Stimulated activated CD8-positive, alpha-beta memory T cell treated with anti-CD3 and anti-CD28 coated beads, Interleukin-12 subunit alpha, Interleukin-12 subunit beta, amount 100 ng/mL, for 1 hour (primary cell): ENCODE measurements around the gene MTRFR.
"Not testable (repeated sequence)": the region's sequence is repeated elsewhere in the genome, so short reads cannot be mapped to it uniquely, and the experiment has no call there.

Experiments
- DNase-seq: peaks from one replicate; pipeline ENCODE4 v3.0.0-alpha.2; 2020; ENCODE audit warnings: low read depth

The MTRFR gene

GRCh38 chr12:123248996-123249741 lies 15.9 kb downstream of the MTRFR start:
- not testable (repeated sequence) for DNase-seq

- DNase-seq = no peak
Measured at GRCh38 chr12:123250471-123251383, 17.5 kb downstream of the MTRFR start.

- DNase-seq = no peak
Measured at GRCh38 chr12:123251403-123252076, 18.3 kb downstream of the MTRFR start.

GRCh38 chr12:123252365-123252764 lies 19.1 kb downstream of the MTRFR start:
- not testable (repeated sequence) for DNase-seq

GRCh38 chr12:123253641-123254459 lies 20.6 kb downstream of the MTRFR start:
- DNase-seq = no peak

- no peak for DNase-seq
Measured at GRCh38 chr12:123254853-123255446, 21.7 kb downstream of the MTRFR start.

GRCh38 chr12:123258593-123258992 lies 25.4 kb downstream of the MTRFR start:
- DNase-seq = no peak

GRCh38 chr12:123260081-123260480 lies 26.8 kb downstream of the MTRFR start:
- DNase-seq = no peak

- DNase-seq = no peak
Measured at GRCh38 chr12:123261196-123261595, 28.0 kb downstream of the MTRFR start.

GRCh38 chr12:123263196-123263817 lies 30.1 kb downstream of the MTRFR start:
- no peak for DNase-seq

- no peak for DNase-seq
Measured at GRCh38 chr12:123264642-123265041, 31.4 kb downstream of the MTRFR start.

- DNase-seq = no peak
Measured at GRCh38 chr12:123265851-123266678, 32.8 kb downstream of the MTRFR start.

GRCh38 chr12:123266679-123267277 lies 33.5 kb downstream of the MTRFR start:
- DNase-seq = no peak

GRCh38 chr12:123267335-123267920 lies 34.2 kb downstream of the MTRFR start:
- DNase-seq = no peak

- DNase-seq = no peak
Measured at GRCh38 chr12:123267991-123268843, 35.0 kb downstream of the MTRFR start.

GRCh38 chr12:123268850-123269249 lies 35.6 kb downstream of the MTRFR start:
- DNase-seq = no peak

- no peak for DNase-seq
Measured at GRCh38 chr12:123269395-123269892, 36.2 kb downstream of the MTRFR start.

- DNase-seq = no peak
Measured at GRCh38 chr12:123269896-123270213, 36.6 kb downstream of the MTRFR start.
